Sigmoid colon (tissue), 7 donors: ENCODE data around the gene DICER1. TPM values are rescaled to one million over a fixed set of nuclear protein-coding genes. Genes with fewer than 3 reads are reported as not detected.

ENCODE experiments used
- DNase-seq: peaks from one replicate; pipeline ENCODE4 v3.0.0-alpha.2; 2019
- H3K27ac ChIP-seq, 4 donors: fragments of 200-600 bp; sonication (generic); one replicate each; pipeline ENCODE4 v1.5.1; 2016 to 2019; ENCODE audit warnings: mild to moderate bottlenecking in 1 of 4
- H3K27me3 ChIP-seq, 3 donors: fragments of 200-600 bp; sonication (generic); one replicate each; pipeline ENCODE4 v1.5.1; 2019; ENCODE audit warnings: mild to moderate bottlenecking in 1 of 3
- H3K36me3 ChIP-seq, 4 donors: fragments of 200-600 bp; sonication (generic); one replicate each; pipeline ENCODE4 v1.5.1; 2016 to 2019
- H3K4me1 ChIP-seq, 4 donors: fragments of 200-600 bp; sonication (generic); one replicate each; pipeline ENCODE4 v1.5.1; 2017 to 2019
- H3K4me3 ChIP-seq, 4 donors: fragments of 200-600 bp; sonication (generic); one replicate each; pipeline ENCODE4 v1.5.1; 2017 to 2019; ENCODE audit warnings: mild to moderate bottlenecking in 2 of 4, moderate library complexity in 1 of 4
- H3K9me3 ChIP-seq, 4 donors: fragments of 200-600 bp in 3 of 4; sonication (generic) in 3 of 4; one replicate each; pipeline versions ENCODE4 v1.5.1 to v1.6.1; 2013 to 2019
- CTCF ChIP-seq, 4 experiments: fragments of 450-650 bp in 3 of 4; fragments of 200-600 bp in 1 of 4; IDR thresholded peaks; one replicate each; pipeline ENCODE4 v1.5.1; 2016 to 2019; ENCODE audit warnings: antibody characterized with exemption in 4 of 4, mild to moderate bottlenecking in 3 of 4, moderate library complexity in 2 of 4
- EP300 ChIP-seq, 4 donors: sonication (generic); formaldehyde crosslinking; IDR thresholded peaks; one replicate each; pipeline ENCODE4 v1.6.1; 2017; ENCODE audit warnings: antibody characterized with exemption in 4 of 4
- POLR2A ChIP-seq, 2 donors: fragments of 450-650 bp; IDR thresholded peaks; one replicate each; pipeline ENCODE4 v1.6.1; 2016; ENCODE audit warnings: antibody characterized with exemption in 2 of 2, mild to moderate bottlenecking in 2 of 2, moderate library complexity in 2 of 2
- POLR2AphosphoS5 ChIP-seq, 4 donors: sonication (generic); formaldehyde crosslinking; IDR thresholded peaks; one replicate each; pipeline ENCODE4 v1.6.1; 2017; ENCODE audit warnings: antibody characterized with exemption in 4 of 4
- WGBS, 2 donors: extraction: QIAGEN DNeasy Blood & Tissue Kit; methylation state at CpG; one replicate each; pipeline ENCODE4 v1.1.7; 2013; 5-methylcytosine and 5-hydroxymethylcytosine counted together
- intact Hi-C: fragments of 100-400 bp; cut with DNase I; formaldehyde crosslinking; loops from one replicate; pipeline ENCODE4 v1.15.1; 2023
- polyA plus RNA-seq, 3 donors: library from polyadenylated mRNA; stranded (reverse); fragments of 200-250 nt; gene quantifications; one replicate each; pipeline ENCODE4 v1.2.3, GENCODE V29; 2013
- total RNA-seq, 4 donors: library from RNA; depleted of rRNA; stranded (reverse); fragments of >200 nt; gene quantifications; one replicate each; pipeline ENCODE4 v1.1.0, GENCODE V29; 2016
- donor health status: healthy with polysubstance abuse.
- donor health status: Bipolar disorder and iron deficiency.
- donor health status: healthy.

Gene DICER1
- total and polyA plus RNA-seq, 7 donors: 6.0 to 77.0 (median 44.9) TPM

GRCh38 chr14:95104911-95105310 lies 52.4 kb downstream of the DICER1 start:
- H3K9me3 ChIP-seq: no peaks in the 10 kb centered on the region
- WGBS, 2 donors: 95 to 97% methylated on average over 5 of the region's 5 CpGs
- H3K4me3 ChIP-seq: no peak overlapping the region
- no peak overlapping the region for H3K27ac ChIP-seq
- no peaks in the 10 kb centered on the region for H3K27me3 ChIP-seq
- intact Hi-C loops: no loop called here
- H3K36me3 ChIP-seq: peaks cover 6 to 84% (median 45%) of the 10 kb centered on the region in 4 donors
- no peak for DNase-seq
- peaks cover 0 to 32% (median 16%) of the 10 kb centered on the region in 4 donors for H3K4me1 ChIP-seq
- TF ChIP-seq EP300 (IDR thresholded peaks at IDR 0.05): no peak

GRCh38 chr14:95102680-95103044 lies 54.7 kb downstream of the DICER1 start:
- H3K27me3 ChIP-seq: no peaks in the 10 kb centered on the region
- intact Hi-C loops: no loop called here
- H3K4me1 ChIP-seq: peaks cover 0 to 54% (median 31%) of the 10 kb centered on the region in 4 donors
- no peak for DNase-seq
- H3K36me3 ChIP-seq: peaks cover 6 to 69% (median 39%) of the 10 kb centered on the region in 4 donors
- TF ChIP-seq EP300 (IDR thresholded peaks at IDR 0.05) (no peak), POLR2AphosphoS5 (IDR thresholded peaks at IDR 0.05) (no peak), CTCF (IDR thresholded peaks at IDR 0.05) (no peak), POLR2A (IDR thresholded peaks at IDR 0.05) (no peak)
- H3K4me3 ChIP-seq: no peak overlapping the region
- WGBS, 2 donors: 80 to 89% methylated on average over 5 of the region's 5 CpGs
- no peak overlapping the region for H3K27ac ChIP-seq
- no peaks in the 10 kb centered on the region for H3K9me3 ChIP-seq

- WGBS, 2 donors: 87 to 92% methylated on average over 10 of the region's 10 CpGs
- Histone ChIP-seq H3K27me3 (no peaks in the 10 kb centered on the region), H3K4me1 (peaks cover 0 to 61% (median 34%) of the 10 kb centered on the region in 4 donors), H3K9me3 (no peaks in the 10 kb centered on the region), H3K36me3 (peaks cover 6 to 63% (median 32%) of the 10 kb centered on the region in 4 donors), H3K4me3 (no peak overlapping the region), H3K27ac (no peak overlapping the region)
- TF ChIP-seq POLR2A (IDR thresholded peaks at IDR 0.05): no peak
- no peak for TF ChIP-seq POLR2AphosphoS5 (IDR thresholded peaks at IDR 0.05)
- TF ChIP-seq EP300 (IDR thresholded peaks at IDR 0.05): no peak
- no peak for TF ChIP-seq CTCF (IDR thresholded peaks at IDR 0.05)
- no peak for DNase-seq
- intact Hi-C loops: no loop called here
These were observed 55.3 kb downstream of the DICER1 start for GRCh38 chr14:95101736-95102679.

- Histone ChIP-seq H3K9me3 (no peaks in the 10 kb centered on the region), H3K36me3 (peaks cover 6 to 55% (median 13%) of the 10 kb centered on the region in 4 donors), H3K27me3 (no peaks in the 10 kb centered on the region), H3K27ac (no peak overlapping the region), H3K4me3 (no peak overlapping the region), H3K4me1 (peaks cover 0 to 77% (median 43%) of the 10 kb centered on the region in 4 donors)
- DNase-seq: peak; percentile 85
- TF ChIP-seq POLR2AphosphoS5 (IDR thresholded peaks at IDR 0.05) (peak in 1 of 4 donors; percentile 34), EP300 (IDR thresholded peaks at IDR 0.05) (no peak), CTCF (IDR thresholded peaks at IDR 0.05) (peak; percentile 54 to 74 (median 66)), POLR2A (IDR thresholded peaks at IDR 0.05) (no peak)
- intact Hi-C loops: loop anchor here (2.0 to 10.0 kb wide), 8 partner anchors 52 to 410 kb away; no protein-coding TSS in a partner anchor
- WGBS, 2 donors: 28 to 47% methylated on average over 3 of the region's 3 CpGs
These were observed 58.2 kb downstream of the DICER1 start for GRCh38 chr14:95098984-95099599.

- WGBS, 2 donors: 87 to 92% methylated on average over 2 of the region's 2 CpGs
- Histone ChIP-seq H3K27me3 (no peaks in the 10 kb centered on the region), H3K9me3 (no peaks in the 10 kb centered on the region), H3K27ac (peak overlapping the region in 2 of 4 donors; percentile 1 to 9), H3K4me3 (no peak overlapping the region), H3K4me1 (peaks cover 0 to 68% (median 38%) of the 10 kb centered on the region in 4 donors), H3K36me3 (peaks cover 8 to 55% (median 11%) of the 10 kb centered on the region in 4 donors)
- TF ChIP-seq POLR2AphosphoS5 (IDR thresholded peaks at IDR 0.05) (no peak), EP300 (IDR thresholded peaks at IDR 0.05) (no peak), CTCF (IDR thresholded peaks at IDR 0.05) (no peak), POLR2A (IDR thresholded peaks at IDR 0.05) (no peak)
- intact Hi-C loops: loop anchor here (5.0 to 10.0 kb wide), 5 partner anchors 50 to 337 kb away; no protein-coding TSS in a partner anchor
- DNase-seq: no peak
These were observed 59.9 kb downstream of the DICER1 start for GRCh38 chr14:95097385-95097784.
